Adipocyte (in vitro differentiated cells): ENCODE measurements around the gene TTYH3.

ENCODE experiments used
- DNase-seq: peaks from one replicate; pipeline ENCODE4 v3.0.0-alpha.2; 2015; ENCODE audit warnings: low read depth
- H3K27me3 ChIP-seq: replicated peaks from 2 replicates; pipeline ENCODE4 v1.7.0; 2013; ENCODE audit warnings: mild to moderate bottlenecking, low read length, moderate library complexity; ENCODE audit not compliant: control insufficient read depth, insufficient read depth
- H3K36me3 ChIP-seq: 2 replicates; pipeline ENCODE4 v1.7.0; 2013; ENCODE audit warnings: low read length, mild to moderate bottlenecking, moderate library complexity; ENCODE audit not compliant: control insufficient read depth, insufficient read depth, severe bottlenecking
- H3K4me1 ChIP-seq: 2 replicates; pipeline ENCODE4 v1.7.0; 2013; ENCODE audit warnings: mild to moderate bottlenecking, low read length, moderate library complexity; ENCODE audit not compliant: control insufficient read depth, insufficient read depth
- H3K4me3 ChIP-seq: 2 replicates; pipeline ENCODE4 v1.7.0; 2013; ENCODE audit warnings: mild to moderate bottlenecking, low read length, moderate library complexity
- H3K9ac ChIP-seq: 2 replicates; pipeline ENCODE4 v1.7.0; 2013; ENCODE audit warnings: mild to moderate bottlenecking, low read length, moderate library complexity
- H3K9me3 ChIP-seq: 2 replicates; pipeline ENCODE4 v1.7.0; 2013; ENCODE audit warnings: mild to moderate bottlenecking, low read length, moderate library complexity; ENCODE audit not compliant: control insufficient read depth

The TTYH3 gene

DNA sequence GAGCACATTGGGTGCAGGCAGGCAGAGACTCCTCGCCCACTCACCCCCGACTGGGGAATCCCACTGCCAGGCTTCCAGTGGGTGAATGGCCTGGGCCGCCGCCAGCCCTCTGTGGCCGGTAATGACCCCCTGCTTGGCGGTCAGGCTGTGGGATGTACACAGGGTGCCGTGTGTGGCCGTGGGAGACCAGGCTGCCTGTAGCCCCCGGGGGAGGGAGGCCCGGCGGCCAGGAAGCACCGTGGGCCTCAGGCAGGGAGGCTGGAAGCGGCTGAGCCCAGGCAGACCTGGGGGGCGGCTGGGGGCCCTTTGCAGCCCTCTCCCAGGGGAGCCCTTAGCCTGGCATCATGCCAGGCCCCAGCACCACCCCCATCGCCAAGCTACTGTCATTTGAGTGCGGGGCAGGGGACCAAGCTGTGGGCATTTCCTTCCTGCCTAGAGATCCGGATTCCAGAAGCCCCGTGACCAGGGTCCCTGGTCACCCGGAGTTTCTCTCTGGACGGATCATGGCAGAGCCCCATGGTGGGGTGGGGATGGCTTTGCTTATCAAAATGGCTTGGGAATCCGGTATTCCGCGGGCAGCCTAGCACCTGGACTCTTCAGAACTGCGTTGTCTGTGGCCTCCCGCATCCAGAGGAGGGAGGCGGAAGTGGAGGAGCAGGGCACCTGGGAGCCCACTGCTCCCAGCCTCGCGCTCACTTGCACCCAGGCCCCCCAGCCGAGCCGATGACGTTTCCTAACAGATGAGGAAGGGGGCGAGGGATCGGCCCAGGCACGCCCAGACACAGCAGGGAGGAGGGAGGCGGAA, 1.1 kb downstream of the TTYH3 start:
- H3K4me1 ChIP-seq: peaks cover 55% of the 10 kb centered on the region
- peak; percentile 83 for DNase-seq
- H3K4me3 ChIP-seq: peak overlapping the region; percentile 87
- H3K9ac ChIP-seq: peak overlapping the region; percentile 81
- H3K36me3 ChIP-seq: no peaks in the 10 kb centered on the region
- no peaks in the 10 kb centered on the region for H3K9me3 ChIP-seq
- no peaks in the 10 kb centered on the region for H3K27me3 ChIP-seq

DNA sequence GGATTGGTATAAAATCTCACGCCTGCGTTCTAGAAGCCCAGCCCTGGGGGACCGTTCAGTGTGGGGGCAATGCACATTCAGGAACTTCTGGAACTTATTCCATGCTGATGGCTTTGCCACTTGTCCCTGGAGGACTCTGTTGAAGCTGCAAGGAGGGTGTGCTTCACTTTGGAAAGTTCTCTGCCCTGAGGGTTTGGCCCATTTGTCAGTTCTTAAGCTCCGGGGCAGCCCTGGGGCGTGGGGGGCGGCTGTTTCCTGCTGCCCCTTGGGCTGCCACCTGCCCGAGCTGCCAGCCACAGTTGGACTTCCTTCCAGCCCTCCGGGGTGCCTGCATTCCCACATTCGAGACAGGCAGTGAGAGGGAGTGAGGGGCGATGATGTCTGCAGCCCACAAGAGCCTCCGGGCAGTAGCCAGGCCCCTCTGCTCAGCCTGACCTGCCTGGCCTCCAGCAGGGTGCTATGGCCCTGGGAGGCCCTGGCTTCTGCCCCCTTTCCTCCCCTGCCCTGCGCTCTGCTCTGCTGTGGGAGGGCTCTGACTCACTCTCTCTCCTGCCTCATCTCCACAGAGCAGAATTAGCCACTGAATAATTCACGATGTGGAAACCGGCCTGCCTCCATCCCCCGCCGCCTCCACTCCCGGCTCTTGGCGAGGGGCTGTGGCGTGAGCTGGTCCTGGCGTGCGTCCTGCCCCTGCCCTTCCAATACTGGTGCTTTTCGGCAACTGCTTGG, 1.9 kb downstream of the TTYH3 start:
- DNase-seq: peak; percentile 95
- H3K36me3 ChIP-seq: no peaks in the 10 kb centered on the region
- H3K9ac ChIP-seq: peak overlapping the region; percentile 81
- peak overlapping the region; percentile 87 for H3K4me3 ChIP-seq
- H3K9me3 ChIP-seq: no peaks in the 10 kb centered on the region
- H3K4me1 ChIP-seq: peaks cover 63% of the 10 kb centered on the region
- H3K27me3 ChIP-seq: no peaks in the 10 kb centered on the region

DNA sequence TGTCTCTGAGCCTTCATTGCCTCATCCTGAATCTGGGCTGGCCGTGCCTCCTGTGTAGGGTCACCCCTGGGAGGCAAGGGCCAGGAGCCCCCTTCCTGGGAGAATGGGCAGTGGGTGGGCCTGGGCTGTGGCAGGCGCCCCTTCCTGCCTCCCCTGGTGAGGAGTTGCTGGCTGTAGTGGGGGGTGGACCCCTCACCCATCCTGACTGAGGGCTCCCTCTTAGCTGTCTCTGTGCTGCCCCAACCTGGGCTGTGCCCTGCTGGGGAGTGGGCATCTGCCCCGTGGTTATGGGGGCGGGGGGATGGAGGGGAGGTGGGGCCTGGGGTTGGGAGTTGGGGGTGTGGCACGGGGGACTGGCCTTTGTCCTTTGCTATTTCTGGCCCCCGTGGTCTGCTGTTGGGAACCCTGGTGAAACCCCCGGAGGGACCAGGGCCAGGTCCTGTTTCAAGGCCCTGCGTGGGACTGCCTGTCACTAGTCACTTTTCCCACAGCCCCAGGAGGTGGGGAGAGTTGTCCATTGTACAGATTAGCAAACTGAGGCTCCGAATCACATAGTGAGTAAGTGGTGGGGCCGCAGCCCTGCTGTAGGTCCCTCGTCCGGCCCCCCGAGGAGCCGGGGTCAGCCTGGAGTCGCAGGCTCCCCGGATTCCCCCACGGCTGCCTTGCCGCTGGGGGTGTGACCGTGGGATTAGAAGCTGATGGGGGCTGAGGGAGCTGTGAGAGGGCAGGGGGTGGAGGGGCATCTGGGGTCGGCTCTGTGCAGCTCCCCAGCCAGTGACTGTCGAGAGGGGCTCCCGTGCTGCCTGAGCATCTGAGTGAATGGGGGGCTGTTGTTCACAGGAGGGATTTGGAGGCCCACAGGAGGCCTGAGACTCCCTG, 2.7 kb downstream of the TTYH3 start:
- Histone ChIP-seq H3K4me3 (no peak overlapping the region), H3K9me3 (no peaks in the 10 kb centered on the region), H3K27me3 (no peaks in the 10 kb centered on the region), H3K36me3 (no peaks in the 10 kb centered on the region), H3K4me1 (peaks cover 67% of the 10 kb centered on the region), H3K9ac (peak overlapping the region; percentile 81)
- DNase-seq: no peak

DNA sequence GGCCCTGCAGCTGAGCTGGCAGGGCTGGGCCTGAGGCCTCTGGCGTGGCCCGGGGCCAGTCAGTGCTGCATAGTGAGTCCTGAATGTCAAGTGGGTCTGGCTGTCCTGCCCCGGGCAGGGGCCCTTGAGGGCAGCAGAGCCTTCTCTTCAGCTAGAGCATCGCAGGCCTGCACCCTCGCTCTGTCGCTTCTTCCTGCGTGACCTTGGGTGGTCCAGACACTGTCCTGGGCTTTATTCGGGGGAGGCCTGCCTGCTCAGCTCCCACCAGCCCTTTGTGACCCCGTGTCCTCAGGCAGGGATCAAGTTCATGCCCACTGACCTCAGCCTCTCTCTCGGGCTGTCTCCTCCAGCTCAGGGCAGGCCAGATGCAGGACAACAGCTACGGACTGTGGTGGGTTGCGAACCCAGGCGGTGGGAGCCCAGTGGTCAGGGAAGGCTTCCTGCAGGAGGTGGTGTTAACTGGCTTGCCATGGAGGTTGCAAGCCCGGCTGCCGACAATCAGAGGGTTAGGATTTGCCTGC, 3.4 kb downstream of the TTYH3 start:
- Histone ChIP-seq H3K4me3 (no peak overlapping the region), H3K4me1 (peaks cover 60% of the 10 kb centered on the region), H3K9ac (peak overlapping the region; percentile 17), H3K9me3 (no peaks in the 10 kb centered on the region), H3K36me3 (no peaks in the 10 kb centered on the region), H3K27me3 (no peaks in the 10 kb centered on the region)
- DNase-seq: no peak

- Histone ChIP-seq H3K4me3 (no peak overlapping the region), H3K36me3 (no peaks in the 10 kb centered on the region), H3K4me1 (peaks cover 62% of the 10 kb centered on the region), H3K27me3 (no peaks in the 10 kb centered on the region), H3K9ac (no peak overlapping the region), H3K9me3 (no peaks in the 10 kb centered on the region)
- DNase-seq: peak; percentile 40
These were observed 4.3 kb downstream of the TTYH3 start for GRCh38 chr7:2635810-2636701.

GRCh38 chr7:2637066-2637471, 5.3 kb downstream of the TTYH3 start:
- DNase-seq: no peak
- Histone ChIP-seq H3K27me3 (no peaks in the 10 kb centered on the region), H3K4me3 (no peak overlapping the region), H3K4me1 (peaks cover 69% of the 10 kb centered on the region), H3K9ac (no peak overlapping the region), H3K36me3 (no peaks in the 10 kb centered on the region), H3K9me3 (no peaks in the 10 kb centered on the region)

- no peak overlapping the region for H3K4me3 ChIP-seq
- H3K4me1 ChIP-seq: peaks cover 67% of the 10 kb centered on the region
- no peaks in the 10 kb centered on the region for H3K36me3 ChIP-seq
- no peaks in the 10 kb centered on the region for H3K9me3 ChIP-seq
- no peaks in the 10 kb centered on the region for H3K27me3 ChIP-seq
- no peak for DNase-seq
- H3K9ac ChIP-seq: peak overlapping the region; percentile 40
These were observed 5.9 kb downstream of the TTYH3 start for GRCh38 chr7:2637505-2638223.

GRCh38 chr7:2638224-2638991, 6.6 kb downstream of the TTYH3 start:
- H3K9ac ChIP-seq: peak overlapping the region; percentile 59
- peaks cover 61% of the 10 kb centered on the region for H3K4me1 ChIP-seq
- H3K27me3 ChIP-seq: no peaks in the 10 kb centered on the region
- H3K36me3 ChIP-seq: no peaks in the 10 kb centered on the region
- H3K4me3 ChIP-seq: no peak overlapping the region
- DNase-seq: peak; percentile 95
- no peaks in the 10 kb centered on the region for H3K9me3 ChIP-seq

GRCh38 chr7:2639181-2639681, 7.4 kb downstream of the TTYH3 start:
- DNase-seq: no peak
- Histone ChIP-seq H3K27me3 (no peaks in the 10 kb centered on the region), H3K4me3 (no peak overlapping the region), H3K9ac (peak overlapping the region; percentile 59), H3K9me3 (no peaks in the 10 kb centered on the region), H3K36me3 (no peaks in the 10 kb centered on the region), H3K4me1 (peaks cover 54% of the 10 kb centered on the region)
